Naive thymus-derived CD4-positive, alpha-beta T cell (primary cell): ENCODE results near the gene ALAD. TPM values are rescaled to one million over a fixed set of nuclear protein-coding genes. Genes with fewer than 3 reads are reported as not detected.
A peak's percentile ranks its signal among the peaks of the same experiment; 100 is the strongest.
"Not testable (repeated sequence)": the region's sequence is repeated elsewhere in the genome, so short reads cannot be mapped to it uniquely, and the experiment has no call there.

Source experiments
- ATAC-seq: fragments of 150-1000 bp; cut with Tn5 transposase; 2 replicates; pipeline ENCODE4 v1.10.0; 2021; ENCODE audit warnings: mild to moderate bottlenecking, moderate library complexity
- CTCF ChIA-PET: fragments of 350-600 bp; sonication (Branson Sonifier 250); formaldehyde crosslinking; loops from one replicate; lab custom pipeline; 2021; ENCODE audit warnings: antibody characterized with exemption; lab: Charles Lee
- POLR2A ChIA-PET: fragments of 350-600 bp; sonication (Branson Sonifier 250); formaldehyde crosslinking; loops from one replicate; lab custom pipeline; 2021; ENCODE audit warnings: antibody characterized with exemption, inconsistent platforms; lab: Charles Lee
- DNase-seq, 9 donors: peaks; one replicate each; pipeline versions ENCODE4 v3.0.0 to v3.0.0-alpha.2; 2020 to 2022; ENCODE audit warnings: mixed read lengths in 1 of 9
- H3K27ac ChIP-seq: one replicate; pipeline ENCODE4 v1.7.0; 2013; ENCODE audit warnings: mild to moderate bottlenecking, low read depth, low read length, moderate library complexity
- H3K27me3 ChIP-seq, 2 donors: one replicate each; pipeline ENCODE4 v1.7.0; 2013; ENCODE audit warnings: low read length in 2 of 2, mild to moderate bottlenecking in 2 of 2, moderate library complexity in 2 of 2; ENCODE audit not compliant: control insufficient read depth in 2 of 2, insufficient read depth in 2 of 2
- H3K36me3 ChIP-seq, 3 experiments: 1 replicate in 2 of 3; 2 replicates in 1 of 3; pipeline ENCODE4 v1.7.0; 2013; ENCODE audit warnings: low read length in 3 of 3, mild to moderate bottlenecking in 3 of 3, moderate library complexity in 1 of 3; ENCODE audit not compliant: insufficient read depth in 3 of 3, control insufficient read depth in 2 of 3
- H3K4me1 ChIP-seq, 2 donors: one replicate each; pipeline ENCODE4 v1.7.0; 2013; ENCODE audit warnings: low read length in 2 of 2, mild to moderate bottlenecking in 2 of 2, moderate library complexity in 1 of 2; ENCODE audit not compliant: control insufficient read depth in 2 of 2, insufficient read depth in 2 of 2
- H3K4me3 ChIP-seq: 2 replicates; pipeline ENCODE4 v1.7.0; 2013; ENCODE audit warnings: mild to moderate bottlenecking, low read length
- H3K9me3 ChIP-seq, 3 experiments: 1 replicate in 2 of 3; 2 replicates in 1 of 3; pipeline ENCODE4 v1.7.0; 2013; ENCODE audit warnings: low read length in 3 of 3; ENCODE audit not compliant: control insufficient read depth in 2 of 3
- H3K27ac Mint-ChIP-seq, 9 donors: one replicate each; pipeline ENCODE4 v1.8.0; 2020 to 2022; ENCODE audit warnings: mixed read lengths in 9 of 9, mild to moderate bottlenecking in 8 of 9, moderate library complexity in 5 of 9, inconsistent platforms in 2 of 9
- H3K27me3 Mint-ChIP-seq, 5 donors: one replicate each; pipeline ENCODE4 v1.8.0; 2021 to 2022; ENCODE audit warnings: mixed read lengths in 5 of 5, mild to moderate bottlenecking in 1 of 5
- H3K36me3 Mint-ChIP-seq, 5 donors: one replicate each; pipeline ENCODE4 v1.8.0; 2020 to 2022; ENCODE audit warnings: mixed read lengths in 5 of 5, mild to moderate bottlenecking in 3 of 5, inconsistent platforms in 1 of 5
- H3K4me1 Mint-ChIP-seq, 7 donors: one replicate each; pipeline ENCODE4 v1.8.0; 2020 to 2022; ENCODE audit warnings: mixed read lengths in 7 of 7, mild to moderate bottlenecking in 3 of 7, inconsistent platforms in 1 of 7
- H3K4me3 Mint-ChIP-seq, 10 donors: one replicate each; pipeline ENCODE4 v1.8.0; 2020 to 2022; ENCODE audit warnings: mild to moderate bottlenecking in 10 of 10, mixed read lengths in 10 of 10, moderate library complexity in 6 of 10, inconsistent platforms in 2 of 10
- H3K9me3 Mint-ChIP-seq, 11 donors: one replicate each; pipeline ENCODE4 v1.8.0; 2020 to 2022; ENCODE audit warnings: mixed read lengths in 11 of 11, mild to moderate bottlenecking in 4 of 11, inconsistent platforms in 1 of 11, moderate library complexity in 1 of 11
- intact Hi-C, 2 donors: fragments of 100-400 bp; cut with micrococcal nuclease; formaldehyde crosslinking; loops; one replicate each; pipeline ENCODE4 v1.15.1; 2023
- polyA plus RNA-seq, 2 donors: library from polyadenylated mRNA; unstranded; fragments of 300-500 nt; fragmentation: Illumina TruSeq; gene quantifications; one replicate each; pipeline ENCODE4 v1.2.3, GENCODE V29; 2021
- total RNA-seq, 6 experiments: library from RNA in 5 of 6; stranded (reverse) in 5 of 6; gene quantifications; 1 replicate in 5 of 6; 2 replicates in 1 of 6; pipeline ENCODE4 v1.2.3 and lab custom pipeline; 2021 to 2026

Gene ALAD
- total and polyA plus RNA-seq, 7 experiments from 2014 or later, result 24.2 to 45.5 (median 31.4) TPM

GRCh38 chr9:113379094-113379828 is 21.8 kb downstream of the ALAD start:
- H3K4me3 ChIP-seq, DNase-seq, H3K27me3 Mint-ChIP-seq, POLR2A ChIA-PET, CTCF ChIA-PET, H3K36me3 Mint-ChIP-seq, H3K4me1 ChIP-seq, H3K9me3 Mint-ChIP-seq, ATAC-seq, H3K36me3 ChIP-seq, H3K27ac ChIP-seq, H3K9me3 ChIP-seq, H3K27me3 ChIP-seq: not testable (repeated sequence)
- Mint-ChIP-seq H3K4me1 (peaks cover 10 to 17% (median 16%) of the 10 kb centered on the region in 7 donors), H3K27ac (peak overlapping the region in 2 of 9 donors; percentile 6 to 39), H3K4me3 (peak overlapping the region in 1 of 10 donors; percentile 32)
- intact Hi-C loops, result loop anchor here in 1 of 2 donors (5.0 kb wide), 1 partner anchor 1208 kb away; the partner anchor contains the start of gene ATP6V1G1

DNA sequence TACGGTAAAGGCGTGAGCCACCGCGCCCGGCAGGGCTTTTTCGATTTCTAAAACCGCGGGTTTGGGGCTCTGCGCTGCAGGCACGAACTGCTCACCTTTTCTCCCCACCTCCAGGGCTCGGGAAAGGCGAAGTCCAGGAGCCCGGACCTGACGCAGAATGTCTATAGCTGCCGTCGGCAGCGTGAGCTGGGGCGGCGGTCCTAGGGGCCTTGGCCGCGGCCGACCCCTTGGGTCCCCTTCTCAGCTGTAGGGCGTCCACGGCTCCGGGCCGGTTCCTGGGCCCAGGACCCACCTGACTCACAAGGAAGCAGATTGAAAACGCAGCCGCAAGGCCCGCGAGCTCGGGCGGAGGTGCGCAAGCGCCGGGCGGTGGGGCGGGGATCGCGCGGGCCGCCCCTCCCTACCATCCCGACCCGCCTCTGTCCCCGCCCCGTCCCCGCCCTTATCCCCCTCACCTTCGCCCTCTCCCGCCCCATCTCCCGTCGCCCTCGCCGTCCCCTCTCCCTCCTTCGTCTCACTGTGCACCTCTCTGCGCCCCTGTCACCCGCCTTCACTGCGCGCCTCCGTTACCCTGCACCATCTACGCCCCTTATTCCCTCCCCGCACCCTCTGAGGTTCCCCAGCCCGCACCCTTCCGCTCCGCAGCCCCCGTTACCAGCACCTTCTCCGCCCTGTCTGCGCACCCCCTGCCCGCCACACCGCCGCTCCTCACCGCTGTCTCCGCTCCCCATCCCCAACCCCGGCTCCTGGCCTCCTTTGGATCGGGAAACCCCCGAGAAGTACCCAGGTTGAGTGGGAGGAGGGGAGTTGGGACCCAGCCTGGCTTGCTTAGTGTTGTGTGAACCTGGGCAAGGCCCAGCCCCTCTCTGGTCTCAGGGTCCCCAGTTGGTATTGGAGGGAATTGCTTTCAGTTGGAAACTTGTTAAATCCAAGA is 24.2 kb downstream of the ALAD start, which contains the start of gene HDHD3:
Gene HDHD3 (minus strand): TSS at position 353 of the 934 bp plus-strand sequence. CDS start 2,632 bp downstream, outside the sequence.
- Histone ChIP-seq H3K27me3 (no peaks in the 10 kb centered on the region), H3K36me3 (peaks cover 0 to 26% (median 0%) of the 10 kb centered on the region in 3 experiments), H3K4me3 (peak within 1 kb of the TSS; percentile 81), H3K27ac (peak within 1 kb of the TSS; percentile 94), H3K9me3 (no peaks in the 10 kb centered on the region), H3K4me1 (peaks cover 0 to 7% of the 10 kb centered on the region in 2 donors)
- peaks cover 0 to 3% (median 0%) of the 10 kb centered on the region in 5 donors for H3K27me3 Mint-ChIP-seq
- CTCF ChIA-PET, result no interaction called here
- DNase-seq, result peak; percentile 70 to 84 (median 81)
- POLR2A ChIA-PET, result interaction anchor here (0.6 to 1.4 kb wide), 9 partner anchors 10 to 1551 kb away, joined by 3 to 13 read pairs (median 4); partner anchors contain the start of genes ALAD, C9orf43, POLE3 and WDR31
- no peaks in the 10 kb centered on the region for H3K9me3 Mint-ChIP-seq
- peak within 1 kb of the TSS; percentile 68 to 97 (median 85) for H3K27ac Mint-ChIP-seq
- H3K4me1 Mint-ChIP-seq, result peaks cover 14 to 17% (median 16%) of the 10 kb centered on the region in 7 donors
- intact Hi-C loops, result loop anchor here (1.0 to 5.0 kb wide), 12 partner anchors 24 to 1210 kb away; partner anchors contain the start of genes ALAD (in 2 of the 2), C9orf43 (in 2 of the 2), CDC26 (in 2 of the 2) and POLE3 (in 2 of the 2)
- H3K4me3 Mint-ChIP-seq, result peak within 1 kb of the TSS; percentile 82 to 98 (median 90)
- peak; percentile 96 for ATAC-seq
- H3K36me3 Mint-ChIP-seq, result peaks cover 0 to 10% (median 3%) of the 10 kb centered on the region in 5 donors

GRCh38 chr9:113375057-113376023 is 25.7 kb downstream of the ALAD start:
- DNase-seq (no peak), ATAC-seq (no peak)
- ChIA-PET POLR2A (interaction anchor here (0.6 to 1.5 kb wide), 4 partner anchors 26 to 35 kb away, joined by 3 to 8 read pairs (median 4); partner anchors contain the start of genes ALAD, BSPRY and WDR31), CTCF (no interaction called here)
- Mint-ChIP-seq H3K36me3 (peaks cover 0 to 10% (median 3%) of the 10 kb centered on the region in 5 donors), H3K27me3 (peaks cover 0 to 3% (median 0%) of the 10 kb centered on the region in 5 donors), H3K9me3 (no peaks in the 10 kb centered on the region), H3K27ac (peak overlapping the region; percentile 66 to 87 (median 83)), H3K4me1 (peaks cover 12 to 16% (median 16%) of the 10 kb centered on the region in 7 donors), H3K4me3 (peak overlapping the region; percentile 82 to 97 (median 87))
- intact Hi-C loops, result loop anchor here (1.0 to 5.0 kb wide), 7 partner anchors 24 to 1212 kb away; partner anchors contain the start of genes ATP6V1G1 (in 1 of the 2), BSPRY (in 1 of the 2), CDC26 (in 1 of the 2) and PRPF4 (in 1 of the 2)
- Histone ChIP-seq H3K36me3 (peaks cover 0 to 26% (median 0%) of the 10 kb centered on the region in 3 experiments), H3K4me3 (no peak overlapping the region), H3K9me3 (no peaks in the 10 kb centered on the region), H3K4me1 (peaks cover 0 to 7% of the 10 kb centered on the region in 2 donors), H3K27me3 (no peaks in the 10 kb centered on the region), H3K27ac (peak overlapping the region; percentile 52)

GRCh38 chr9:113373676-113374392 is 27.2 kb downstream of the ALAD start:
- no peaks in the 10 kb centered on the region for H3K27me3 ChIP-seq
- H3K36me3 ChIP-seq, result peaks cover 0 to 26% (median 0%) of the 10 kb centered on the region in 3 experiments
- no peak overlapping the region for H3K27ac ChIP-seq
- H3K9me3 ChIP-seq, result no peaks in the 10 kb centered on the region
- H3K4me1 Mint-ChIP-seq, result peaks cover 12 to 16% (median 16%) of the 10 kb centered on the region in 7 donors
- ChIA-PET POLR2A (interaction anchor here (1.1 to 1.2 kb wide), 2 partner anchors 9 to 34 kb away, joined by 3 read pairs; partner anchors contain the start of gene WDR31), CTCF (no interaction called here)
- H3K4me3 Mint-ChIP-seq, result peak overlapping the region in 1 of 10 donors; percentile 15
- H3K27ac Mint-ChIP-seq, result peak overlapping the region in 1 of 9 donors; percentile 66
- ATAC-seq (no peak), DNase-seq (no peak)
- intact Hi-C loops, result no loop called here
- peaks cover 0 to 10% (median 3%) of the 10 kb centered on the region in 5 donors for H3K36me3 Mint-ChIP-seq
- peaks cover 0 to 7% of the 10 kb centered on the region in 2 donors for H3K4me1 ChIP-seq
- H3K27me3 Mint-ChIP-seq, result peaks cover 0 to under 1% (median 0%) of the 10 kb centered on the region in 5 donors
- no peaks in the 10 kb centered on the region for H3K9me3 Mint-ChIP-seq
- no peak overlapping the region for H3K4me3 ChIP-seq

- Mint-ChIP-seq H3K27me3 (no peaks in the 10 kb centered on the region), H3K4me3 (no peak overlapping the region), H3K27ac (peak overlapping the region in 3 of 9 donors; percentile 25 to 68 (median 47)), H3K4me1 (peaks cover 12 to 16% (median 16%) of the 10 kb centered on the region in 7 donors), H3K36me3 (peaks cover 0 to 12% (median 3%) of the 10 kb centered on the region in 5 donors), H3K9me3 (no peaks in the 10 kb centered on the region)
- no peak overlapping the region for H3K4me3 ChIP-seq
- DNase-seq (no peak), ATAC-seq (no peak)
- intact Hi-C loops, result no loop called here
- CTCF ChIA-PET, result interaction anchor here (0.6 kb wide), 1 partner anchor 1784 kb away, joined by 3 read pairs; no protein-coding TSS in a partner anchor
- H3K4me1 ChIP-seq, result peaks cover 0 to 7% of the 10 kb centered on the region in 2 donors
- H3K36me3 ChIP-seq, result peaks cover 0 to 26% (median 0%) of the 10 kb centered on the region in 3 experiments
- no peak overlapping the region for H3K27ac ChIP-seq
- H3K27me3 ChIP-seq, result no peaks in the 10 kb centered on the region
- POLR2A ChIA-PET, result interaction anchor here (1.1 kb wide), 1 partner anchor 9 kb away, joined by 3 read pairs; no protein-coding TSS in a partner anchor
- no peaks in the 10 kb centered on the region for H3K9me3 ChIP-seq
These were observed 27.8 kb downstream of the ALAD start for GRCh38 chr9:113373256-113373655.
